HG03135 (cell line): ENCODE data around the gene GLI3.

Experiments used
- ATAC-seq: cut with Tn5 transposase; IDR thresholded peaks from one replicate; pipeline ENCODE4 v1.9.1; 2021; ENCODE audit warnings: mild to moderate bottlenecking, moderate library complexity; ENCODE audit not compliant: unreplicated experiment

GLI3 gene

GRCh38 chr7:42011846-42012245 is 225.2 kb downstream of the GLI3 start:
- no peak for ATAC-seq

DNA sequence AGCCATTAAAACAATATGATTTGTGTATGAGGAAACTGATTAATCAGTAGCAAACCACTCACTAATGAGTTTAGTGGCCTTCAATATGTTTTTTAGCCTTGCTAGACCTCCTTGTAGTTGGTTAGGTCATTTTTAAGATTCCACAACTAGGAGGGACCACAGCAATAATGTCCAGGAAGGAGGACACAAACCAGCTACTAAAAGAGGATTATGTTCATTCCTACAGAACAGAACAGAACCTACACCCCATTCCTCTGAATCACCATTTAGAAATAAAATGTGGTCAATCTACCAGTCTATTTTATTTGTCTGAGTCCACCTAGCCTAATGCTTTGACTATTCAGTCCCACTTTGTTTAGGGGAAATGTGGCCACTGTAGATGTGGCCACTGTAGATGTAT is 226.3 kb downstream of the GLI3 start:
- ATAC-seq = no peak

GRCh38 chr7:42006801-42007513 is 230.1 kb downstream of the GLI3 start:
- ATAC-seq = no peak

DNA sequence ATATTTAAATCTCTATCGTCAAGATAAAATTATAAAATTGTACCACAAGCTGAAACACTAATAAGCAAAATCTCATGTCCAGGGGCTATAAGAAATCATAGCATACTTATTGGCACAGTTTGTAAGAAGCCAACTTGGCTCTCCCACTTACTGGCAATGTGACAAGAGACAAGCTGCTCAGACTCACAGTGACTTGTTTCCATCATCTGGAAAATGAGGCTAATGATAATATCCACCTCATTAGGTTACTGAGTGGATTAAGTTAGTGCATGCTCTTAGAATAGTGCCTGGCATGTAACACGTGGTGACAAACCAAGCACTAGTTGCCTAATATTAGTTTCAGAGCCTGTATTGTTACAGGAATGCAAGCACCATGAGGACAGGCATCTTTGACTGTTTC is 234.4 kb downstream of the GLI3 start:
- ATAC-seq = no peak

DNA sequence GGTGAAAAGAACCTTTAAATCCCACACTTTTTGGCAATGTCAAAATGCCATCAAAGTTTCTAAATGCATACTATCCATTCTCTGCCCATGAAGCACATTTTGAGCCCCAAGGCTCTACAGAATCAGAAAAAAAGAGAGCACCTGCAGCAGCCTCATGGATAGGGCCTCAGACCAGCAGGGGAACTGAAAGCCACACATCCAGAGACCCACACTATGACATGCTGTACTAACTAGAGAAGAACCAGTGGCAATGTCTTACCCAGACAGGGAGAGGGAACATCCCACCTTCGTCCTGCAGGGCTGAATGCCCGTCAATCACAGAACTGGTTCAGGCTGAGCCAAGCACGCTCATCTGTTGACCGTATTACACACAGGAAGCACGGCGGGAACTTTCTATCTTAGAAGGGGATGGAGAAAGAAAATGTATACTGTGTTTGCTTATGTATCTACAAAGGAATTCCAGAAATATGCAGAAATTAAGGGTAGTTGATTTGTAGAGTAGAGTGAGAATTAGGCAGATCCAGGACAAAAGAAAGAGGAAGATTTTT is 237.2 kb downstream of the GLI3 start:
- ATAC-seq = no peak

DNA sequence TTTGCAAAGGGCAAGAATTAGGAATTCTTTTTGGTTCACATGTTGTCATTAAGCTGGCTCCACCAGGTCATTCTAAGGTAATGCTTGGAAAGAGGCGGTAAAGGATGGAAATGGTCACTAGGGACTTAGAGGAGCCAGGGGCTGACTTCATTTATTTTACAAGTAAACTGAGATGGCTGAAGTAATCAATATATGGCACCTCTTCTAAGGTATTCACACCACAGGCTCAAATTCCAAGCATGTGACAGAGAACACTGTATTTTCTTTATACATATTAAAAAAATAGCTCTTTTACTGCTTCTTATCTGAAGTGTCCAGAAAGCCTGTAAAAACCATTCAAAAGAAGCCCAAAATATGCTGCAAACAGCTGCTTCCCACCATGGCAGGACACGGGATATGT is 239.0 kb downstream of the GLI3 start:
- ATAC-seq = no peak

GRCh38 chr7:41997151-41997550 is 239.9 kb downstream of the GLI3 start:
- ATAC-seq = no peak

- ATAC-seq = no peak
Measured at GRCh38 chr7:41996381-41997035, 240.5 kb downstream of the GLI3 start.

DNA sequence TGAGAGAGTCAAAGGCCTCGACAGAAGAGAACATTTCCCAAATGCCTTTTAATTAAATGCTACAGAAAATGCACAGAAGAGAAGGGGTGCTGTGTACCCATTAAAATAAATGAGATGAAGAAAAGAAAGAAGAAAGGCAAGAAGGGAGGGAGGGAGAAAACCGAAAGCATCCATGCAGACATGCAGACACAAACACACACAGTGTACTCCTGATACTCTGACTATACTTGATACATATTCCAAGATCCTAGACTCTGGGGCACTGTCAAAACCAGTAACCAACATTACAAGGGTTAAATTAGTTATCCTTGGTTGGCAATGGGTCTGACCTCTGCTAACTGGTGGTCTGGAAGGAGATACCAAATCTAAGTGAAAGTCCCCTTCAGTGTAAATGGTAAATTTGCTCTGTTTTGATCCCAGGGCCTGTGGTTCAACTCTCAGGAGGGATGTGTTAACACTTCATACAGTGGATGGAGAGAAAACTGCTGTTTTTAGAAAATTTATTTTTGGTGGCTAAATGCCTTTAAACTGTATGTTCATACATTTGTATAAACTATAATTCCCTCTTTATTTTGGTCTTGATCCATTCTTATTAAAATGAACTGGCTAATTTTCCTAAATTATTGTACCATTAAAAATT is 241.3 kb downstream of the GLI3 start:
- no peak for ATAC-seq

- no peak for ATAC-seq
Measured at GRCh38 chr7:41994746-41995110, 242.3 kb downstream of the GLI3 start.

DNA sequence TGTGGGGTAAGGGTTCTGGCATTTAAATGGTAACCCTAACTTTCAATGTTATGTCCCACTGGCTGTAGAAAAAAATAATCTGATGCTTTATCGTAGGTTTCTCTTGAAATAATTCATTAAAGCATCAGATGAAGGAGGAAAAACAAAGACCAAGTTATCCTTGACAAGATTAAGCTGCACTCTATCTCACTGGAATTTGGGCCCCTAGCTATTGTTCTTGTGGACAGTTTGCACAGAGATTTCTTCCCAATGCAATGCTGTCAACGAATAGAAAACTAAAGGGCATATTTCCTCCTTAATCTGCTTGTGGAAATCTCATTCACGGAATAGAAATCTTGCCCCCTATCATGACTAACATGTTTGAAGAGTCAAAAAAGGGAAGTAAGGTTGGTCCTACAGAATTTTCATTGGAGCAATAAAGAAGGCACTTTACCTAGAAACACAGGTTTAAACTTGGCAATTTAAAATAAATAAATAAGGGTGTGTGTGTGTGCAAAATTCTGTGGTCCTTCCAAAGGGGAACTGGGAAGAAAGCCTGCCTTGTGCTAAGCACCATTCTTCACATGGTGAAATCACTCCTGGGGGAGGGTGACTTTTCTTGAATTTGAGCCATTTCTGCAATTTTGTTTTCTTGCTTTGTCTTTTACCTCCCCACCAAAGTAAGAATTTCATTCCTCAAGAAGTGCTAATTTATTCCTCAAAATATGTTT is 242.8 kb downstream of the GLI3 start:
- ATAC-seq = no peak

- ATAC-seq = no peak
Measured at GRCh38 chr7:41992881-41993867, 243.8 kb downstream of the GLI3 start.

GRCh38 chr7:41984888-41985287 is 252.1 kb downstream of the GLI3 start:
- no peak for ATAC-seq

DNA sequence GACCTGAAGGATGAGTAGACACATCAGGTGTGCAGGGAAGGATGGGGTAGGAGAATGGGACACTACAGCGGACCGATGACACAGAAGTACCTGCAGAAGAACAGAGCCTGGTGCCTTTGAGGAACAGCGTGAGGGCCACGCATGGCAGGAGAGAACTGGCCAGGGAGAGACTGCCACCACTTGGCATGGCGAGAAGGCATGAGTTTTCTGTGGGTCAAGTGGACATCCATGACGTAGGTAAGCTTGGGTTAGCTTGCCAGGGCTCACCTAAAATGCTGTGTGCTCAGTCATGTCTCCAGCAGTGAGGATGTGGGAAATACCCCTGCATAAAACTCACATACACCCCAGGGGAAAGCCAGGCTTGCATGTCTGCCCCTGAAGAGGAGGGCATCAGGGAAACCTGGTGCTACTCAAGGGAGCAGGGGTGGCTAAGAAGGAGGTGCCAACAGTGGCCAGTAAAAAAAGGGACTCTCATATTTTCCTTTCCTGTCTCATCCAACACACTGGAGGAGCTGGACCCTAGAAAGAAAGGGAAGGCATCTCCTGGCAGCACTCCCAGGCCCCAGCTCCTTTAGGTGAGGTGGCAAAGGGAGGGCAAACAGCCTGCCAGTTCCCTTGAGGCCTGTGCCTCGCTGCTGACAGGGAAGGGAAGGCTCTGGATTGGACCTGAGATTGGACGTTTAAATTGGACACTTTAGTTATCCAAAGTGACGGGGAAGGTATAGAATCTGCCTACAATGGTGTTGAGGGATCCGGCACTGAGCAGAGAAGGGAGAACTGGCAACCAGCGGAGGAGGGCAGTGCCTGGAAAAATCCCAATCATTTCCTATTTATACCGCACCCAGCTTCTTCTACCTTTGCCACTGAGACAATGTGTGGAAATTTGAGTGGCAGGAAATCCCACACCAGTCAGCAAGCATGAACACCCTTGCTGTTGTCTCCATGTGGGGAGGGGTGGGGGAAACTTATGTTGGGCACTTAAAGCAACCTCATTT is 255.7 kb downstream of the GLI3 start:
- ATAC-seq = no peak

- no peak for ATAC-seq
Measured at GRCh38 chr7:41979834-41980307, 257.1 kb downstream of the GLI3 start.

- no peak for ATAC-seq
Measured at GRCh38 chr7:41978858-41979257, 258.2 kb downstream of the GLI3 start.

GRCh38 chr7:41977661-41978060 is 259.3 kb downstream of the GLI3 start:
- ATAC-seq = no peak

DNA sequence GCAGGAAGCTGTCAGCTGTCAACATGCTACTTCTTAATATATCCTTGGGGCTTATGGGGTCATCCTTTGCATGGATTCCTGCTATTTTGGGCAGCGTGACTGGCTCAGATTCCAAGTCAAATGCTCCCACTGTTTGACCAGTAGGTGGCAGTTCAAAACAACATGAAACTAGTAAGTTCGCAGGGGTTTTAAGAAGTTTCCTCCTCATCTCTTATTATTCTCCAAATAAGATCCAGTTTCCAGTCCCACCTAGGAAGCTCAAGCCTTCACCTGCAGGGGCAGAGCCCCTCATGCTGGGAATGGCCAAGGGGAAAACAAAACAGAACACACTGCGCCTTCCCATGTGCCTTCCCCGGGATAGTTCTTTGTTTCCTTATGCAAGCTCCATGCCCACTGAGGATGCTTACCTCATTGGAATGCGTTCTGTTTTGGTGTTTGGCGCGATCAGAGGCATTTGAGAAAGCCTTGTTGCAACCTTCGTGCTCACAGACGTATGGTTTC is 259.8 kb downstream of the GLI3 start:
- ATAC-seq = no peak

- no peak for ATAC-seq
Measured at GRCh38 chr7:41976411-41976810, 260.6 kb downstream of the GLI3 start.
